ENCODE data around the gene FXYD7.

FXYD7 gene

DNA sequence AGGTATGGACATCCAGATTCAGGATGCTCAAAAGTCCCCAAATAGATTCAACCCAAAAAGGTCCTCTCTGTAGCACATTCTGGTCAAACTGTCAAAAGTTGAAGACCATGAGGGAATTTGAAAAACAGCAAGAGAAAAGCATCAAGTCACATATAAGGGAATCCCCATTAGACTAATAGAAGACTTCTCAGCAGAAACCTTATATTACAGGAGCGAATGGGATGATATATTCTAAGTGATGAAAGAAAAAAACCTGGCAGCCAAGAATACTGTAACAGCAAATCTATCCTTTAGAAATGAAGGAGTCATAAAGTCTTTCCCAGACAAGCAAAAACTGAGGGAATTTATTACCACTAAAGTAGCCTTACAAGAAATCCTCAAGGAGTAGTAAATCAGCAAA, 41.2 kb downstream of the FXYD7 start (continued):
- TF ChIP-seq ZBTB11 (tag by site-specific recombination; conservative IDR thresholded peaks at IDR 0.05; ENCODE audit: low read depth) (no peak), ZBTB26 (tag by site-specific recombination; optimal IDR thresholded peaks at IDR 0.05) (no peak)

DNA sequence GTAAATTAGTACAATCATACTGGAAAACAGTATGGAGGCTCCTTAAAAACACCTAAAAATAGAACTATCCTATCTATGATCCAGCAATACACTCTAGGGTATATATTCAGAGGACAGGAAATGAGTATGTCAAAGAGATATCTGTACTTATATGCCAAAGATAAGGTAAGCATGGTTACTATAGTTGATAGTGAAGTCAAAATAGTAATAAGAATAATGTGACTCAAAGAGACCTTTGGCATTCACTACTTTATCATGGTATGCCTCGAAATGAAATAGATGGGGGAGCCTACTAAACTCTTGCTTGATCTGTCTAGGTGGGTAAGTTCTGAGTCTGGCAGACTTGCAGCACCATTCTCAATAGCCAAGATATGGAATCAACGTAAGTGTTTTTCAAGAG, 41.8 kb downstream of the FXYD7 start:
- ChIA-PET POLR2A (no interaction called here), CTCF (no interaction called here)
- no peak overlapping the region for H3K4me3 ChIP-seq (ENCODE audit: low read depth, low read length)
- no peaks in the 10 kb centered on the region for H3K36me3 ChIP-seq (ENCODE audit: control insufficient read depth in 2 of 2, insufficient read depth in 1 of 2, low read length in 2 of 2)
- no peak overlapping the region for H3K27ac ChIP-seq (ENCODE audit: extremely low read depth, low read depth, low read length)
- H3K4me1 ChIP-seq (ENCODE audit: control insufficient read depth, insufficient read depth, low read length), result no peaks in the 10 kb centered on the region
- no peak for TF ChIP-seq ZNF155 (tag by site-specific recombination; IDR thresholded peaks at IDR 0.05)
- TF ChIP-seq YY2 (tag by site-specific recombination; IDR thresholded peaks at IDR 0.05), result no peak
- TF ChIP-seq ZNF394 (tag by site-specific recombination; IDR thresholded peaks at IDR 0.05; ENCODE audit: borderline replicate concordance), result no peak
- TF ChIP-seq ZNF596 (tag by site-specific recombination; IDR thresholded peaks at IDR 0.05), result no peak
- no peak for TF ChIP-seq ZNF626 (tag by site-specific recombination; IDR thresholded peaks at IDR 0.05)
- TF ChIP-seq GLI4 (tag by site-specific recombination; IDR thresholded peaks at IDR 0.05), result no peak
- no peak for TF ChIP-seq ZNF214 (tag by site-specific recombination; IDR thresholded peaks at IDR 0.05; ENCODE audit: borderline replicate concordance)
- TF ChIP-seq TRIM28 (IDR thresholded peaks at IDR 0.05; ENCODE audit: borderline replicate concordance, low read length), result no peak
- TF ChIP-seq ZNF169 (tag by site-specific recombination; IDR thresholded peaks at IDR 0.05), result no peak
- TF ChIP-seq ZXDB (tag by site-specific recombination; IDR thresholded peaks at IDR 0.05), result no peak
- no peak for TF ChIP-seq GFI1B (tag by site-specific recombination; IDR thresholded peaks at IDR 0.05)
- no peak for TF ChIP-seq KLF17 (tag by site-specific recombination; IDR thresholded peaks at IDR 0.05)
- TF ChIP-seq ZNF292 (tag by site-specific recombination; IDR thresholded peaks at IDR 0.05; ENCODE audit: borderline replicate concordance, low read depth), result no peak
- no peak for TF ChIP-seq ZNF600 (tag by site-specific recombination; IDR thresholded peaks at IDR 0.05)
- TF ChIP-seq, protein P1, sequence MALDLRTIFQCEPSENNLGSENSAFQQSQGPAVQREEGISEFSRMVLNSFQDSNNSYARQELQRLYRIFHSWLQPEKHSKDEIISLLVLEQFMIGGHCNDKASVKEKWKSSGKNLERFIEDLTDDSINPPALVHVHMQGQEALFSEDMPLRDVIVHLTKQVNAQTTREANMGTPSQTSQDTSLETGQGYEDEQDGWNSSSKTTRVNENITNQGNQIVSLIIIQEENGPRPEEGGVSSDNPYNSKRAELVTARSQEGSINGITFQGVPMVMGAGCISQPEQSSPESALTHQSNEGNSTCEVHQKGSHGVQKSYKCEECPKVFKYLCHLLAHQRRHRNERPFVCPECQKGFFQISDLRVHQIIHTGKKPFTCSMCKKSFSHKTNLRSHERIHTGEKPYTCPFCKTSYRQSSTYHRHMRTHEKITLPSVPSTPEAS (tag by site-specific recombination; IDR thresholded peaks at IDR 0.05), result no peak
- no peak for TF ChIP-seq ZNF707 (tag by site-specific recombination; IDR thresholded peaks at IDR 0.05)
- peaks cover 7% of the 10 kb centered on the region for H3K9me3 ChIP-seq (ENCODE audit: control insufficient read depth, insufficient read depth, low read depth, low read length)
